Left lobe of liver (tissue), 2 donors: ENCODE data around the gene TPM4. TPM values are rescaled to one million over a fixed set of nuclear protein-coding genes. Genes with fewer than 3 reads are reported as not detected.
A peak's percentile ranks its signal among the peaks of the same experiment; 100 is the strongest.
"Not testable (repeated sequence)": the region's sequence is repeated elsewhere in the genome, so short reads cannot be mapped to it uniquely, and the experiment has no call there.

Source experiments
- ATAC-seq: fragments of 200-7000 bp; cut with Tn5 transposase; one replicate; pipeline ENCODE4 v1.9.1; 2020; ENCODE audit warnings: mild to moderate bottlenecking, moderate library complexity
- DNase-seq: peaks from one replicate; pipeline ENCODE4 v3.0.0-alpha.2; 2020; ENCODE audit warnings: low spot score
- total RNA-seq: library from RNA; stranded (reverse); gene quantifications from one replicate; pipeline ENCODE4 v1.2.1, GENCODE V29; 2021
- donor health status: DM: no; HTN: no; CAD: no; lungs with moderate emphysema.
- donor health status: DM: no; HTN: yes; CAD: no.

TPM4 gene
- total RNA-seq, 1 donor from 2014 or later = 21.0 TPM

DNA sequence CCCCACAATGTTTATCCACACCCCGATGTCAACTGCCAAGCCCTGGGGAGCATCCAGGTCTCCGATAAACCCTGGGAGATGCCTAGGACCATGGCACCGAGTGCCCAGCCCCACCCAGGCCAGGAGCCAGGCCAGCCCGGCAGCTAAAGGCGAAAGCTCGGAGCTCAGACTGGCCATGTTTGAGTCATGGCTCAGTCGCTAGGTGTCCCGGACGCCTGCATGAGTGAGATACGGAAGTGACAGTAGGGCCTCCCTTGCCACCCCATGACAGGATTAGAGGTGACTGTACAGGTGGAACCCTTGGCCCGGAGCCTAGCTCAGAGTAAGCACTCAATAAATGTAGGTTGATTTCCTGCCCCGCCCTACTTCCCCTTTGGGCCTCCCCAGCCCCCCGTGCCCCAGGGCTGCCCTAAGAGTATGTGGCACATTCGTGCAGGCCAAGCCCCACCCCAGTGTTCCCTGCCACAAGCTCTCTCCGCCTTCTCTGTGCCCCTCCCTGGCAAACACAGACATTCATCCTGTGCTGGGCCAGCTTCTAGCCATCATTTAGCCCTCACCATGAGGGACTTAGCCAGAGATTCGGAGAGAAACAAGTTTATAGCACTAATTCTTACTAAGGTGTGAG is 5.8 kb upstream of the TPM4 start:
- DNase-seq (no peak), ATAC-seq (peak; percentile 21)

DNA sequence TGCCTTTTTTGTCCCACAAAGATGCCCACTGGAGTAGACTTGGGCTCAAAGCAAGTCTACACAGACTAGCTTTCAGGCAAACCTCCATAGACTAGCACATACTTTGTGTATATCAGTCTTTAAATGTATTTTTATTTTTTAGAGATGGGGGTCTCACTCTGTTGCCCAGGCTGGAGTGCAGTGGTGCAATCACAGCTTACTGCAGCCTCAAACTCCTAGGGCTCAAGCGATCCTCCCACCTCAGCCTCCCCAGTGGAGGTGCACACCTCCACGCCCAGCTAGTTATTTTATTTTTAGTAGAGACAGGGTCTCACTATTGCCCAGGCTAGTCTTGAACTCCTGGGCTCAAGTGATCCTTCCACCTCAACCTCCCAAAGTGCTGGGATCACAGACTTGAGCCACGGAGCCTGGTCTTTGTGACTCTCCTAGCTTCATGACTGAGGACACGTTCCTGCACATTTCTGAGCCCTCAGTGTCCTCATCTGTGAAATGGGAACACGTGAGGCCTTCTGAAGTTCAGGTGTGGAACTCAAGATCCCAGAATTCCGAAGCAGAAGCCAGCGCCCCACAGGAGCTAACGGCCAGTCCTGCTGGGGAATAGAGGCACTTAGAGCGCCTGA is 5.1 kb upstream of the TPM4 start:
- ATAC-seq = no peak
- no peak for DNase-seq

DNA sequence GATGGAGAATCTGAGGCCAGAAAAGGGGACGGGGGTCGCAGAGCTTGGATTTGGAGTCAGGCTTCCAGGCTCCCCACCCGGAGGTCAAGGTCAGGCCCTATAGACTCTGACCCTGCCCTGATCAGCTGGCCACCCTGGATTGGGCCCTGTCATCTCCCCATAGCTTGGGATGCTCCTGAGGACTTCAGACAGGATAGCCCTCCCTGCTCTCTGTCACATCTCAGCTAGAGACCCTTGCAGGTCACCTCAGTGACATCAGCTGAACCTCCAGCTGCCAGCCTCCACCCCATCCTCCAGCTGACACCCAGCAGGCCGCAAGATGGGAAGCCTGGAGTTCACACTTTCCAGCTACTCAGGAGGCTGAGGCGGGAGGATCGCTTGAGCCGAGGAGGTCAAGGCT is 2.8 kb upstream of the TPM4 start:
- no peak for ATAC-seq
- DNase-seq = no peak

DNA sequence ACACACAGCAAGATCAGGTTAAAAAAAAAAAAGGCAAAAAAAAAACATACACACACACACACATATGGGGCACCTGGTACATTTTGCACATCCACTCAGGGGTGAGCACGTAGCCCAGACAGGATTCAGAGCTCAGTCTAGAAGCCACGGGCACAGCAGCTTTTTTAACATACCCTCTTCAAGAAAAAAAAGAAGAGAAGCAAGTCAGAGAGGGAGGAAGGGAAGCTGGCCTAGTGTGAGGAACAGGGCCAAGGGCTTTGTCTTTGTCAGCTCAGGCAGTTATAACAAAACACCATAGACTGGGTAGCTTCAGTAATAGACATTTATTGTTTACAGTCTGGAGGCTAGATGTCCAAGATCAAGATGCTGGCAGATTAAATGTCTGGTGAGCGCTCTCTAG is 2.3 kb upstream of the TPM4 start:
- no peak for ATAC-seq
- no peak for DNase-seq

DNA sequence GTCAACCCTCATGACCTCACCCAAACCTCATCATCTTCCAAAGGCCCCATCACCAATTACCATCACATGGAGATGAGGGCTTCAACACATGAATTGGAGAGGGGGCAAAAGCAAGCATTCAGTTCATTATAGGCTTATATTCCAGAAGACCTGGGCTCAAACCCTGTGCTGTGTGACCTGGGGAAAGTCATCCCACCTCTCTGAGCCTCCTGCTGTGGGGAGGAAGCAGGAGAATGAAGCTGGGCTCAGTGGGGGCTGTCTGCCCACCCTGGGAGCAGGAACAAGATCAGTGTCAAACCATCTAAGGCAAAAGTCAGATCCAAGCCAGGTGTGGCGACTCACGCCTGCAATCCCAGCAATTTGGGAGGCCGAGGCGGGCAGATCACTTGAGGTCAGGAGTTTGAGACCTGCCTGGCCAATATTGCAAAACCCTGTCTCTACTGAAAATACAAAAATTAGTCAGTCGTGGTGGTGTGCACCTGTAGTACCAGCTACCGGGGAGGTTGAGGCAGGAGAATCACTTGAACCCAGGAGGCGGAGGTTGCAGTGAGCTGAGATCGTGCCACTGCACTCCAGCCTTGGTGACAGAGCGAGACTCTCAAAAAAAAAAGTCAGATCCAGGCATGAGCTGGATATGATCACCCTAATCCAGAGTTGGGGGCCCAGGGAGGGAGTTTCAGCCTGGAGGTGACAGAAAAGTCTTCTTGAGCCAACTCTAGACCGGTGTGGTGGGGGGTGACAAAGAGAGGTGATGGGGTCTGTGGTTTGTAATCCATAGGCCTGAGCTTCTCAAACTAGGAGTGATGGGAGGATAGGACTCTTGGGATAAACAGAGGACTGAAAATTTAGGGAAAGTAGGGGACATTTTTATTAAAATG is 1.6 kb upstream of the TPM4 start:
- ATAC-seq (no peak), DNase-seq (no peak)

DNA sequence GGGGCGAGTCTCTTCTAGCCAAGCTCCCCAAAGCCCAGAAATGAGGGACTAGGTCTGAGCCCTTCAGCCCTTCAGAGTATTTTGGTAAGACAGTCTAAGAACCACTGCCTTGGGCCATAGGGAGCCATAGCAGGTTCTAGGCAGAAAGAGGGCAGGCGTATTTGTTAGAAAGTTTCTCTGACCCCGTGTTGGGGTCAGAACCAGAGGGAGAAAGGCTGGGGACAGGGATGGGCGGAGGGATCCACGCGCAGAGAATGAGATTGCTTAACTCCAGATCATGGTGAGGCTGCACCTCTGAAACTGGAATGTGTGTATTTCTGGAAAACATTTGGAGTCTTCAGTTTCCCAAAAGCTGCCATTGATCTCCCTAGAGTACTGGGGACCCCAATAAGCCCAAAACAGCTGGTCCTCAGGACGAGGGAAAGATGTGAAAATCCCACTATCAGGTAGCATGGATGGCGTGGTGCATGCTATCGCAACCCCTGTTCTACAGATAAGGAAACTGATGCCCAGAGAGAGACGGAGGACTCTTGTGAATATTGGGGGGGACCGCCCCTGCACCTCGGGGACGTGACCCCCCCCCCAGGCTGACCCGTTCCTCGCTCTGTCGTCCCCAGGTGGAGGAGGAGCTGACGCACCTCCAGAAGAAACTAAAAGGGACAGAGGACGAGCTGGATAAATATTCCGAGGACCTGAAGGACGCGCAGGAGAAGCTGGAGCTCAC is 703 bp upstream of the TPM4 start:
- DNase-seq (no peak), ATAC-seq (no peak)

DNA sequence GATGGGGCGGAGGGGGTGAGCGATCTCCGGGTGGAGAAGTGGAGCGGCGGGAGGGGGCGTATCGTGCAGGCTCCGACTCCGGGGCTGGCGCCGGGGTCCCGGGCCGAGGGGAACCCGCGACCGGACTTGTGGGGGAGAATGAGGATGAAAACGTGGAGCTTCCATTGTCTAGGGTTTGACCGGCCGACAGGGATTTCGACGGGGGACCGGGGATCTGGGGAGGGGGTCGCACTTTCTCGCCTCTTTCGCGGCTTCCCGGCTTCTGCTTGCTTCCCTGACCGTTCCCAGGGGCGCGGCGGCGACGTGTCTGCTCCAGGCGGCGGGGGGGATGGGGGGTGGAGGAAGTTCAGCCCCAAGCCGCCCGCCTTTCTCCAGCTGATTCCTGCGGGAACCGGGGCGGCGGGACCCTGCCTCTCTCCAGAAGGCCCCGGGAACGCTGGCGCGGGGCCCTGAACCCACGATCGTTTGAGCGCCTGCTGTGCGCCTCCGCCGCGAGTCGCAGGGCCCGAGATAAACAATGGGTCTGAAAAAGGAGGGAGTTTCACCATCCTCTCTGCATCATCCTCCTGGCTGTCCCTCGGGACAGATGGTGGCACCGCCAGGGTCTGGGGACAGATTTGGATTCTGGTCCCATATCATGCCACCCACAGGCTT is 790 bp downstream of the TPM4 start:
- no peak for DNase-seq
- ATAC-seq = no peak

DNA sequence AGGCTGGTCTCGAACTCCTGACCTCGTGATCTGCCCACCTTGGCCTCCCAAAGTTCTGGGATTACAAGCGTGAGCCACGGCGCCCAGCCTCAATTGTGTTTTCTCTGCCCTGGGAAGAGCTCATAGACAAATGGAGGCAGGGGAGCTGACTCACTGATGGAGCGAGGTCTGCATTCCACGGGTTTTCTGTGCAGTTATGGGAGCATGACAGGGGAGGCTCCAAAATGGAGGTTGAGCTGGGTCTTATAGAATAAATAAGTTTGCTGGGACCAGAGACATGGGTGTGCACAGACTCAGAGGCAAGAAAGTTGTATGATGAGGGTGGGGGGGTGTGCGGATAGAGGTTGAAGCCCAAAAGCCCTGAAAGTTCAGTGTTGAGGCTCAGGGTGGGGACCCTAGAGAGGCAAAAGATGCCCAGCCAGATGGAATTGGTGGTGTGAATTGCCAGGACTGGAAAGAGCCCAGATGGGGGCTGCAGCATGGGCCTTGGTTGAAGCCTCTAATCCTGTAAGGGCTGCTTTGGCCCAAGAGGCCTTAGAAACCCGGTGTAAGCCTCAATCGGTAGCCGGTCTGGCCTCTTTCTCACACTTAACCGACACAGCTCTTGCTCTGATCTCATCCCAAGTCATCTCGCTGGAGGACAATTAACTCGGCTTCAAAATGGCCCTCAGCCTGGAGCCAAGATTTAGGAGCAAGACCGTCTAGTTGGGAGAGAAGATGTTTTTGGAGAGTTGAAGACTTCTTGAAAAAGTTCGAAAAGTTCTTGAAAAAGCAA is 1.9 kb downstream of the TPM4 start:
- ATAC-seq (no peak), DNase-seq (no peak)

DNA sequence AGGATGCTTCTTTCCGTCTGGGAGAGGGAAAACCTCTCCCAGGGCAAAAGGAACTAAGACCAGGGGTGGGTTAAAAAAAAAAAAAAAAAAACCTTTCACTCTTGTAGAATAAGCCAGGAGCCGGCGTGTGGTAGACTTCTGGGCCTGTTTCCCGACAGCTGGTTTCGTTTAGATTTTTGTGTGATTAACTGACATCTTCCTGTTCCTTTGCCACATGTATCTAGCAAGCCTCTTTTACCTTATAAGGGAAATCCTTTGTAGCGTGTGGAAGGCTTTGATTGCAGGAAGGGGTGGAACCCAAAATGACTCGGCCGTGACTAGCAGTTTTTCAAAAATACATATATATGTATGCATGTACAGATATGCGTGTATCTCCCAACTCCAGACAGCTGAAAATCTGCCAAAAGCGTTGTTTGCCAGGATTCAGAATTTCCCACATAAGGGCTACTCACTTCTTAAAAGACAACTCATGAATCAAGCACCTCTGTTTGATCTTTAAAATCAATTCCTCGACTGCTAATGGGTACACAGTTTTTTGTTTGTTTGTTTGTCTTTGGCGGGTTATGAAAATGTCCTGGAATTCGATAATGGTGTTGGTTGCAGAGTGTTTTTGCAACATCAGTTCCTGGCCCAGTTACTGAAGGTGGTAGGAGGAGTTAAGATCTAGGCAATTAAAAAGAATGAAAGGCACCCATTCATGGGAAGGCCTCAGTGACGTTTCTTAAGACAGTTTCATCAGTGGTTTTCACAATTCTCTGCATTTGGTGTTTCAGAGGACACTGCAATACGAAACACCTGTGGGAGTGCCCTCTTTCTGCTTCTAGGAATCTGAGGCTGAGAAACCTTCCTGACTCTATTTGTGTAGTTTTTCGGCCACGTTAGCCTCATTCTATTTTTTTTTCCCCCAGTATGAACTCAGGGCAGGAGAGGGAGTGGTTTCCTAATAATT is 2.7 kb downstream of the TPM4 start:
- ATAC-seq = peak; percentile 26
- DNase-seq = no peak

DNA sequence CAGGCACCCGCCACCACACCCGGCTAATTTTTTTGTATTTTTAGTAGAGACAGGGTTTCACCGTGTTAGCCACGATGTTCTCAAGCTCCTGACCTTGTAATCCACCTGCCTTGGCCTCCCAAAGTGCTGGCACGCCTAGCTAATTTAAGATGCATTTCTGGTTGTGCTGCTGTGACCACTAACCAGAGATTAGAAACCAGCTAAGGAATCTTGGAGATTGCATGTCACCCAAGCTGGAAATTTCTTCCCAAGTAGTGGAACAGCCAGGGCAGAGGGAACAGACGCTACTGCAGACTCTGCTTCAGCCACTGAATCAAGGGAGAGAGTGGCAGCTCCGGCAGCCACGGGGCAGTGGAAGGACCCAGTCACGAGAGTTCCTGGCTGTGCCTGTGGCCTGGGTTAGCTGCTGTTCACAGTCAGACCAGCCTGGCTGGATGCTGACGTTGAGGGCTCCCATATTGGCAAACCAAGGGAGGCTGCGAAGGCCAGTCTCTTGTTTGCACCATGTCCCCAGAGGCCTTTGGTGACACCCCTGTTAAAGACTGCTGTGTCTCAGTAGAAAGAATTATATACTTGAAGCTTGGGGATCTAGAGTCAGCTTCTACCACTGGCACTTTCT is 7.9 kb downstream of the TPM4 start:
- DNase-seq (no peak), ATAC-seq (no peak)

DNA sequence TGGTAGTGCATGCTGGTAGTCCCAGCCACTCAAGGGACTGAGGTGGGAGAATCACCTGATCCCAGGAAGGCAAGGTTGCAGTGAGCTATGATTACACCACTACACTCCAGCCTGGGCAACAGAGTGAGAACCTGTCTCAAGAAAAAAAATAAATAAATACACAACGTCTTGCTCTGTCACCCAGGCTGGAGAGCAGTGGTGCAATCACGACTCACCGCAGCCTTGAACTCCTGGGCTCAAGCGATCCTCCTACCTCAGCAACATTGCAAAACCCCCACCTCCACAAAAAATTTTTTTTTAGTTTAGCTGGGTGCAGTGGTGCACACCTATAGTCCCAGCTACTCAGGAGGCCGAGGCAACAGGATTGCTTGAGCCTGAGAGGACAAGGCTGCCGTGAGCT is 8.8 kb downstream of the TPM4 start:
- ATAC-seq (no peak), DNase-seq (no peak)

DNA sequence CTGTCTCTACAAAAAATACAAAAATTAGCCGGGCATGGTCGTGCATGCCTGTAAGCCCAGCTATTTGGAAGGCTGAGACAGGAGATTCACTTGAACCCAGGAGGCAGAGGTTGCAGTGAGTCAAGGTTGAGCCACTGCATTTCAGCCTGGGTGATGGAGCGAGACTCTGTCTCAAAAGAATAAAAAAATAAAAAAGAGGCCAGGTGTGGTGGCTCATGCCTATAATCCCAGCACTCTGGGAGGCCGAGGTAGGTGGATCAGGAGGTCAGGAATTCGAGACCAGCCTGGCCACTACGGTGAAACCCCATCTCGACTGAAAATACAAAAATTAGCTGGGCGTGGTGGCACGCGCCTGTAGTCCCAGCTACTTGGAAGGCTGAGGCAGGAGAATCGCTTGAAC is 11.1 kb downstream of the TPM4 start:
- not testable (repeated sequence) for ATAC-seq, DNase-seq

DNA sequence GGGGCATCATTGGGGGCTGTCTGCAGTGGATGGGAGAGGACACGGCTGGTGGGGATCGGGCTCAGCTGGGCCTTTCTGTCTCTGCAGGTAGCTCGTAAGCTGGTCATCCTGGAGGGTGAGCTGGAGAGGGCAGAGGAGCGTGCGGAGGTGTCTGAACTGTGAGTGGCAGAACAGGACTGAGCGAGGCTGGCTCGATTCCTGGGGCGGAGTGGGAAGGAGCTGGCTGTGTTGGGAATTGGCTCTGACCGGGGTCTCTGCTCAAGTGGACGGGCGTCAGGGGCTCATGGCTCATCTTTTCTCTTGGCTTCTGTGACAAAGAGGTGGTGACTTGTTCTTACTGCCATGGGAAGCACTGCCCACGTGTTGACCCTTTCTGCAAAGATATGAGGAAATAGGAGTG is 11.6 kb downstream of the TPM4 start:
- DNase-seq = no peak
- ATAC-seq = no peak

DNA sequence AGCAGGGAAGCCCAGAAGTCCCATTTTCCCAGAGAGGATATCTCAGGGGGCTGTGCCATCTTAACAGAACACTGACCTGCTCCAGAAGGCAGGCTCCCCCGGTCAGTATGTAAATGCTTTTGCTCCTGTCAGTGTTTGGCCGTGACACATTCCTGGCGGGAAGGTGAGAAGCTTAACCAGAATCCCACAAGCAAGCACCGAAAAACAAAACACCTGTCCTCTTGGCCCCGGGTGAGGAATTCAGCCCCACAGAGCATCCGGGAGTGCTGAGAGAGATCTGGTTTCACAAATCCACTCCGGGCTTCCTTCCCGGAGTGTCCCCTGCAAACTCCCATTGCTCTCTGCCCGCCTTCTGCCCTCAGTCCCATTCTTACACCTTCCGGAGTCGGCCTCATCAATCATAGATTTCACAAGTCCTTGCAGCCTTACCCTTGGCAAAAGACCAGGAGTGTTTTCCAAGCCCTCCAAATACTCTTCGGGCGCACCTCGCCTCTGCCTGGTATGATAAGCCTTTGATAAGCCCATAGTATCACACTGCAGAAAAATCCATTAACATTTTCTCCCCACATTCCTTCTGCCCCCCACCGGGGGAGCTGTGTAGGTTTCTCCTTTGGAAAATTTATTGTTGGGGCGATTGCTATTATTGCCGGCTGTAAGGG is 12.2 kb downstream of the TPM4 start:
- DNase-seq (no peak), ATAC-seq (peak; percentile 36)

DNA sequence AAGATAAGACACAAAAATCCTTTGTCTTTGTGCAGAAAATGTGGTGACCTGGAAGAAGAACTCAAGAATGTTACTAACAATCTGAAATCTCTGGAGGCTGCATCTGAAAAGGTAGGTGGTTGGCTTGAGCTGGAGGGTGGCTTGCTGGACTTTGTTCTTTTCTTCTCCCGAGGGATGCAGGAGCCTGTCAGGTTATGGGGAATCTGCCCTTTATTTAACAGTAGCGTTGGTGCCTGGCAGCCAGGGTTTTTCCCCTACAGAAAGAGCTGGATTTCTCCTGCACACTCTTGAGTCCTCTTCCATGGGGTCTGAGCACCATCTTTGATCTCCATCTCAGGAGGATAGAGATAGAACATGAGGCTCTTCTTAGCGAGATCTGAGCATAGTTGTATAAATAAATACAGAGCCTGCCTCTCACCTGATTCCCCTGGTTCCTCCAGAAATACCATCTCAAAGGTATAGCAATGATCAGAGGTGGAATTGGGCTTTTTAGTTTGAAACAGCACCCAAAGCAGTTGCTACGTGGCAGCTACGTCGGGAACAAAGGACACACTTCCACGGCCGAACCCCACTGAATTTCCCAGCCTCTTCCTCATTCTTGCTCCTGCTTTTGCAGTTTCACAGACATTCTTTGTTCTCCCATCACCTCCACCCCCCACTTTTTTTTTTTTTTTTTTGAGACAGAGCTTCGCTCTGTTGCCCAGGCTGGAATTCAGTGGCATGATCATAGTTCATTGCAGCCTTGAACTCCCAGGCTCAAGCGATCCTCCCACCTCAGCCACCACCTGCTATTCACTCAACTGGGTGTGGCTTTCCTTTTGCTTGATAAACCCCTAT is 12.9 kb downstream of the TPM4 start:
- DNase-seq (no peak), ATAC-seq (no peak)

DNA sequence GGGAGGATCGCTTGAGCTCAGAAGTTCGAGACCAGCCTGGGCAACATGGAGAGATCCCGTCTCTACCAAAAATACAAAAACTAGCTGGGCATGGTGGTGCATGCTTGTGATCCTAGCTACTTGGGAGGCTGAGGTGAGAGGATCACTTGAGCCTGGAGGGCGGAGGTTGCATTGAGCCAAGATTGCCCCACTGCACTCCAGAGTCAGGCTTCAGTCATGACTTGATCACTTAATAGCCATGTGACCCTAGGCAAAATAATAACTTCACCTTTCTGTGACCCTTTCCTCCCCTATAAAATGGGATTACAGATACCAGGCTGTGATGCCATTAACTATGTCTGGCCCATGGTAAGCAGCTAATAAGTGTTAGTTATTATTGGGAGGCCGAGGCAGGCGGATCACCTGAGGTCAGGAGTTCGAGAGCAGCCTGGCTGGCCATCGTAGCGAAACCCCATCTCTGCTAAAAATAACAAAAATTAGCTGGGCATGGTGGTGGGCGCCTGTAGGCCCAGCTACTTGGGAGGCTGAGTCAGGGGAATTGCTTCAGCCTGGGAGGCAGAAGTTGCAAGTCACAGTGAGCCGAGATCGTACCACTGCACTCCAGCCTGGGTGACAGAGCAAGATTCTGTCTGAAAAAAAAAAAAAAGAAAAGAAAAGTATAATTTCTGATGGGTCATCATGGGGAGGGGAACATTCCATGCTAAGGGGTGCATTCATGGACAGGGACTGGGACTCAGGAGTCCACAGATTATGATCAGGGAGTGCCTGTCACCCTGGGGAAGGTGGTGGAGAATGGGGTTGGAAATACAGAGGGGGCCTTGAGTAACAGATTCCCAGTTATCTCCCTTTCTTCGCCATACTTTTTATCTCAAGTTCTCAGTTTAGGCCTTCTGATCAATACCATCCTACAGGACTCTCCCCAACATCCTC is 15.5 kb downstream of the TPM4 start:
- ATAC-seq (no peak), DNase-seq (no peak)
